Measurements from ENCODE around the gene TOMM34.

DNA sequence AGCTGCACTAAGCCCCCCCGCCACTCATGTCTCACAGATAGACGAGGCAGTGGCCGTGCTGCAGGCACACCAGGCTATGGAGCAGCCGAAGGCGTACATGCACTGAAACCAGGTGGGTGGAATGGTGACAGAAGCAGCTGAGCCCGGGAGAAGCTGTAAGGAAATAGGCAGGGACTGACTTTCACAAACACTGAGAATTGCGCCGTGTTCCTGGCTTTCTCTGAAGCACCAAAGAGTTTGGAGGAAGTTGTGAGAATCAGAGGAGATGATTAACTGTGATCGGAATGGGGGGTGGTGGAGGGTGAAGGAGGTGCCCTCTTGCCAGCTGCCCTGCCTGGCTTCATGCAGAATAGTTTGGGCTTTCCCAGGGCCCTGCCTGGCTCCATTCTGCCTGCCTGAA lies 21.6 kb downstream of the TOMM34 start:
- TF ChIP-seq, protein P1, sequence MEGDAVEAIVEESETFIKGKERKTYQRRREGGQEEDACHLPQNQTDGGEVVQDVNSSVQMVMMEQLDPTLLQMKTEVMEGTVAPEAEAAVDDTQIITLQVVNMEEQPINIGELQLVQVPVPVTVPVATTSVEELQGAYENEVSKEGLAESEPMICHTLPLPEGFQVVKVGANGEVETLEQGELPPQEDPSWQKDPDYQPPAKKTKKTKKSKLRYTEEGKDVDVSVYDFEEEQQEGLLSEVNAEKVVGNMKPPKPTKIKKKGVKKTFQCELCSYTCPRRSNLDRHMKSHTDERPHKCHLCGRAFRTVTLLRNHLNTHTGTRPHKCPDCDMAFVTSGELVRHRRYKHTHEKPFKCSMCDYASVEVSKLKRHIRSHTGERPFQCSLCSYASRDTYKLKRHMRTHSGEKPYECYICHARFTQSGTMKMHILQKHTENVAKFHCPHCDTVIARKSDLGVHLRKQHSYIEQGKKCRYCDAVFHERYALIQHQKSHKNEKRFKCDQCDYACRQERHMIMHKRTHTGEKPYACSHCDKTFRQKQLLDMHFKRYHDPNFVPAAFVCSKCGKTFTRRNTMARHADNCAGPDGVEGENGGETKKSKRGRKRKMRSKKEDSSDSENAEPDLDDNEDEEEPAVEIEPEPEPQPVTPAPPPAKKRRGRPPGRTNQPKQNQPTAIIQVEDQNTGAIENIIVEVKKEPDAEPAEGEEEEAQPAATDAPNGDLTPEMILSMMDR (IDR thresholded peaks at IDR 0.05; ENCODE audit: poor library complexity, severe bottlenecking), result no peak
- no peak for TF ChIP-seq POLR2AphosphoS5 (IDR thresholded peaks at IDR 0.05)
